Neural progenitor cell (in vitro differentiated cells): ENCODE data around the gene RPSA. TPM values are rescaled to one million over a fixed set of nuclear protein-coding genes. Genes with fewer than 3 reads are reported as not detected.

ENCODE experiments used
- DNase-seq: peaks from one replicate; pipeline ENCODE4 v3.0.0-alpha.2; 2016; ENCODE audit warnings: low spot score
- H2AFZ ChIP-seq: fragments of 200-600 bp; sonication (generic); replicated peaks from 2 replicates; pipeline ENCODE4 v1.6.1; 2016; ENCODE audit warnings: antibody characterized with exemption
- H3F3A ChIP-seq: fragments of 200-600 bp; sonication (generic); 2 replicates; pipeline ENCODE4 v1.6.1; 2016; ENCODE audit warnings: antibody characterized with exemption, low read depth
- H3K27ac ChIP-seq: fragments of 200-600 bp; sonication (generic); 2 replicates; pipeline ENCODE4 v1.5.1; 2016; ENCODE audit warnings: mild to moderate bottlenecking
- H3K27me3 ChIP-seq: fragments of 200-600 bp; sonication (generic); 2 replicates; pipeline ENCODE4 v1.6.1; 2016; ENCODE audit warnings: mild to moderate bottlenecking, moderate library complexity
- H3K36me3 ChIP-seq: fragments of 200-600 bp; sonication (generic); 2 replicates; pipeline ENCODE4 v1.5.1; 2016
- H3K4me1 ChIP-seq: fragments of 200-600 bp; sonication (generic); 2 replicates; pipeline ENCODE4 v1.6.1; 2016; ENCODE audit warnings: mixed run types
- H3K4me2 ChIP-seq: fragments of 200-600 bp; sonication (generic); 2 replicates; pipeline ENCODE4 v1.6.1; 2016
- H3K4me3 ChIP-seq: fragments of 200-600 bp; sonication (generic); 2 replicates; pipeline ENCODE4 v1.5.1; 2016
- H3K79me2 ChIP-seq: fragments of 200-600 bp; sonication (generic); 2 replicates; pipeline ENCODE4 v1.6.1; 2016; ENCODE audit warnings: low read depth
- H3K9ac ChIP-seq: fragments of 200-600 bp; sonication (generic); 2 replicates; pipeline ENCODE4 v1.6.1; 2016
- H3K9me3 ChIP-seq: fragments of 200-600 bp; sonication (generic); 2 replicates; pipeline ENCODE4 v1.5.1; 2016; ENCODE audit warnings: low read depth
- H4K20me1 ChIP-seq: fragments of 200-600 bp; sonication (generic); 2 replicates; pipeline ENCODE4 v1.6.1; 2016; ENCODE audit warnings: low read depth
- H3K27ac Mint-ChIP-seq: 3 replicates; pipeline ENCODE4 v1.8.0; 2021; ENCODE audit warnings: mixed read lengths
- H3K27me3 Mint-ChIP-seq: 2 replicates; pipeline ENCODE4 v1.8.0; 2022; ENCODE audit warnings: low read depth, mild to moderate bottlenecking, inconsistent platforms, moderate library complexity, mixed read lengths; ENCODE audit not compliant: insufficient read depth
- H3K36me3 Mint-ChIP-seq: 3 replicates; pipeline ENCODE4 v1.8.0; 2021; ENCODE audit warnings: mixed read lengths
- H3K4me1 Mint-ChIP-seq: 3 replicates; pipeline ENCODE4 v1.8.0; 2021; ENCODE audit warnings: mixed read lengths
- H3K4me3 Mint-ChIP-seq: 3 replicates; pipeline ENCODE4 v1.8.0; 2021; ENCODE audit warnings: mild to moderate bottlenecking, moderate library complexity, mixed read lengths
- H3K9me3 Mint-ChIP-seq: 3 replicates; pipeline ENCODE4 v1.8.0; 2020; ENCODE audit warnings: mixed read lengths
- EZH2 ChIP-seq: fragments of 200-600 bp; sonication (generic); IDR thresholded peaks from 2 replicates; pipeline ENCODE4 v1.6.1; 2017; ENCODE audit warnings: antibody characterized with exemption, mild to moderate bottlenecking, moderate library complexity
- EZH2phosphoT487 ChIP-seq: fragments of 200-600 bp; sonication (generic); IDR thresholded peaks from 2 replicates; pipeline ENCODE4 v1.6.1; 2017; ENCODE audit warnings: antibody characterized with exemption
- total RNA-seq: library from RNA; depleted of rRNA; stranded (reverse); fragments of >200 nt; gene quantifications from 2 replicates; pipeline ENCODE4 v1.2.3, GENCODE V29; 2015; ENCODE audit warnings: low replicate concordance
- TF ChIP-seq, protein P1 (sequence below): fragments of 200-600 bp; sonication (generic); IDR thresholded peaks from 2 replicates; pipeline ENCODE4 v1.5.1; 2017; ENCODE audit warnings: antibody characterized with exemption, mild to moderate bottlenecking

Gene RPSA
- 2,504 and 2,714 TPM in 2 replicates for total RNA-seq

DNA sequence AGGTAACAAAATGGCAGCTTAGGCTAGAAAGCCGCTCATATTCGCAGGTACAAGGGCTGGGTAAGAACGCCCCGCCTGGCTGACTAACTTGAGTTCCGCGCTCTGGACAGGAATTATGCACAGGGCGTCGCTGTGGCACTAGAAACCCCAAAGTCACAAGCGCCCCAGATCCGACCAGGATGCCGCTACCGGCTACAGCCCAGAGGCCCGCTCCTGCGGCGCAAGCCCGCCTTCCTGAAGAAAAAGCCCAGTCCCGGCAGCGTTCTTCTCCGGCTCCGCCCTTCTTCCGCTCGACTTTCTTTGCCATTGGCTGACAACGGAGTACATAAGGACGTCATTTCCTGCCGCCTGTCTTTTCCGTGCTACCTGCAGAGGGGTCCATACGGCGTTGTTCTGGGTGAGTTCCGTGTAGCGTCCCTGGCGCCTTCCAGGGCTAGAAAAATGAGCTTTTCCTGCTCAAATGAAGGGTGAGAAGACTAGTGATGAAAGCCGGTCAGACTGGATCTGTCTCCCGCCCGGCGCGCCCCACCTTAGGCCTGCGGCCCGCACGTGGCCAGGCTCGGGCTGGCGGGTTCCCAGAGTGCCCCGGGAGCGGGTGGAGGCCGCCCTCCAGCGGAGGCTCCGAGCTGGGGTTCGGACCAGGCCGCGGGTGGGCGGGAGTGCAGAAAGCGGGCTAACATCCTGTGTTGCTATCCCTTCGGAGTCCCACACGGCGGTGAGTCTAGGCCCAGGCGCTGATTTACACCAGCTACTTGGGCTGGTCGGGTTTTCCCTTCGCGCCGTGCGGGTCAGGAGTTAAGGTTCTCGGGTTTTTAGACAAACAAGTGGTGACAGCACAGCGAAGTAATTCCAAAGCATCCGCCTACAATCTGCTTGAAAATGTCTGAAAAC lies at the start of gene RPSA:
Gene RPSA, plus strand, starts transcription at position 353 of the 891 bp plus-strand sequence. CDS start 934 bp downstream, outside the sequence.
- peak; percentile 97 for DNase-seq
- H3K4me1 Mint-ChIP-seq = peaks cover 14% of the 10 kb centered on the region
- Histone ChIP-seq H3K27me3 (no peaks in the 10 kb centered on the region), H3K9ac (peak within 1 kb of the TSS; percentile 78), H3F3A (peaks cover 48% of the 10 kb centered on the region), H2AFZ (peak within 1 kb of the TSS; percentile 71), H3K4me1 (peaks cover 15% of the 10 kb centered on the region), H3K4me2 (peak within 1 kb of the TSS; percentile 89), H3K79me2 (peaks cover 40% of the 10 kb centered on the region), H4K20me1 (peaks cover 42% of the 10 kb centered on the region), H3K4me3 (peak within 1 kb of the TSS; percentile 74), H3K9me3 (no peaks in the 10 kb centered on the region), H3K27ac (peak within 1 kb of the TSS; percentile 71), H3K36me3 (peaks cover 18% of the 10 kb centered on the region)
- peaks cover 5% of the 10 kb centered on the region for H3K27me3 Mint-ChIP-seq
- H3K27ac Mint-ChIP-seq = peak within 1 kb of the TSS; percentile 96
- TF ChIP-seq, protein P1, sequence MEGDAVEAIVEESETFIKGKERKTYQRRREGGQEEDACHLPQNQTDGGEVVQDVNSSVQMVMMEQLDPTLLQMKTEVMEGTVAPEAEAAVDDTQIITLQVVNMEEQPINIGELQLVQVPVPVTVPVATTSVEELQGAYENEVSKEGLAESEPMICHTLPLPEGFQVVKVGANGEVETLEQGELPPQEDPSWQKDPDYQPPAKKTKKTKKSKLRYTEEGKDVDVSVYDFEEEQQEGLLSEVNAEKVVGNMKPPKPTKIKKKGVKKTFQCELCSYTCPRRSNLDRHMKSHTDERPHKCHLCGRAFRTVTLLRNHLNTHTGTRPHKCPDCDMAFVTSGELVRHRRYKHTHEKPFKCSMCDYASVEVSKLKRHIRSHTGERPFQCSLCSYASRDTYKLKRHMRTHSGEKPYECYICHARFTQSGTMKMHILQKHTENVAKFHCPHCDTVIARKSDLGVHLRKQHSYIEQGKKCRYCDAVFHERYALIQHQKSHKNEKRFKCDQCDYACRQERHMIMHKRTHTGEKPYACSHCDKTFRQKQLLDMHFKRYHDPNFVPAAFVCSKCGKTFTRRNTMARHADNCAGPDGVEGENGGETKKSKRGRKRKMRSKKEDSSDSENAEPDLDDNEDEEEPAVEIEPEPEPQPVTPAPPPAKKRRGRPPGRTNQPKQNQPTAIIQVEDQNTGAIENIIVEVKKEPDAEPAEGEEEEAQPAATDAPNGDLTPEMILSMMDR = peak; percentile 42
- TF ChIP-seq EZH2 = peak; percentile 29
- TF ChIP-seq EZH2phosphoT487 = no peak
- H3K9me3 Mint-ChIP-seq = no peaks in the 10 kb centered on the region
- H3K4me3 Mint-ChIP-seq = peak within 1 kb of the TSS; percentile 96
- H3K36me3 Mint-ChIP-seq = peaks cover 13% of the 10 kb centered on the region

DNA sequence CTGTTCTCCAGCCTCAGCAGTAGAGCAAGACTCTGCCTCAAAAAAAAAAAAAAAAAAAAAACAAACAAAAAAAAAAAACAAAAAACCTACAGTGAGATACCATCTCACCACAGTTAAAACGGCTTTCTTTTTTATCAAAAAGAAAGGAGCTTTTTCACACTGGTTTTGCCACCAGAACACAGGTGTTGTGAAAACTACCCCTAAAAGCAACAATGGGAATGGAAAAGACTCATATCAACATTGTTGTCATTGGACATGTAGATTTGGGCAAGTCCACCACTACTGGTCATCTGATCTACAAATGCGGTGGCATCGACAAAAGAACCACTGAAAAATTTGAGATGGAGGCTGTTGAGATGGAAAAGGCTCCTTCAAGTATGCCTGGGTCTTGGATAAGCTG lies 48.2 kb upstream of the RPSA start:
- Histone ChIP-seq H4K20me1 (no peaks in the 10 kb centered on the region), H2AFZ (no peak overlapping the region), H3K4me2 (no peak overlapping the region), H3K79me2 (no peaks in the 10 kb centered on the region), H3K27ac (no peak overlapping the region), H3K36me3 (no peaks in the 10 kb centered on the region), H3K4me3 (no peak overlapping the region), H3K27me3 (no peaks in the 10 kb centered on the region), H3K4me1 (no peaks in the 10 kb centered on the region), H3K9me3 (no peaks in the 10 kb centered on the region), H3F3A (no peaks in the 10 kb centered on the region), H3K9ac (no peak overlapping the region)
- TF ChIP-seq, protein P1 = no peak
- no peak for TF ChIP-seq EZH2phosphoT487
- TF ChIP-seq EZH2 = no peak
- H3K4me1 Mint-ChIP-seq = no peaks in the 10 kb centered on the region
- DNase-seq = no peak
- H3K27me3 Mint-ChIP-seq = no peaks in the 10 kb centered on the region
- H3K27ac Mint-ChIP-seq = no peak overlapping the region
- H3K9me3 Mint-ChIP-seq = no peaks in the 10 kb centered on the region
- no peak overlapping the region for H3K4me3 Mint-ChIP-seq
- H3K36me3 Mint-ChIP-seq = no peaks in the 10 kb centered on the region

DNA sequence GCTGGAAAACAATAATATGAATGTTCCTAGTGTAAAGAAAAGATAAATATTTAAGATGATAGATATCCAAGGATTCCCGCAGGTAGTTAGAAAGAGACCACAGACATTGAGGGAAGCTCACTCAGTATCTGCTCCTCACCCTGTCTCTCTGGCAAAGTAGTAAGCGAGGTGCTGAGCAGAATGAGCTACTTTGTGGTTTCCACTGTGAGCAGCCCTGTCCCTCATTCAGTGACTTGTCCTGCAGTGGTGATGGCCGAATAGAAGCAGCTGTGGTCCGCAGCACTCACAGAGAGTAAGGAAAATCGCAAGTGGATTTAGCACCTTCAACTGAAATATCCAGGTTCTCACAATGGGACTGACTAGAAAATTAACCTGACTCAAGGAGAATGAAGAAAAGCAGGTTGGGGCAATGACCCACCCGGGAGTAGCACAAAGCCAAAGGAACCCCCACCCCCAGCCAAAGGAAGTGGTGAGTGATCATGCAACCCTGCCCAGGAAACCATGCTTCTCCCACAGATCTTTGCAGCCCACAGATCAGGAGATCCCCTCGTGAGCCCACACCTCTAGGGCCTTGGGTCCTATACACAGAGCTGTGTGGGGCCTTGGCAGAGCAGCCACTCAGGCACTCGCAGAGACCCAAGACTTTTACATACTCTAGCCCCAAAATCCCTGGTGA lies 45.1 kb upstream of the RPSA start:
- no peak overlapping the region for H3K27ac ChIP-seq
- no peaks in the 10 kb centered on the region for H3K36me3 ChIP-seq
- no peaks in the 10 kb centered on the region for H3K9me3 ChIP-seq
- DNase-seq = no peak
- no peaks in the 10 kb centered on the region for H3F3A ChIP-seq
- Mint-ChIP-seq H3K27me3 (no peaks in the 10 kb centered on the region), H3K36me3 (no peaks in the 10 kb centered on the region), H3K4me1 (no peaks in the 10 kb centered on the region), H3K27ac (no peak overlapping the region), H3K4me3 (no peak overlapping the region), H3K9me3 (no peaks in the 10 kb centered on the region)
- H4K20me1 ChIP-seq = no peaks in the 10 kb centered on the region
- no peaks in the 10 kb centered on the region for H3K27me3 ChIP-seq
- no peak overlapping the region for H3K4me3 ChIP-seq
- no peak overlapping the region for H3K4me2 ChIP-seq
- H3K4me1 ChIP-seq = no peaks in the 10 kb centered on the region
- no peak overlapping the region for H3K9ac ChIP-seq
- H2AFZ ChIP-seq = no peak overlapping the region
- TF ChIP-seq EZH2 (no peak), EZH2phosphoT487 (no peak)
- TF ChIP-seq, protein P1 = no peak
- no peaks in the 10 kb centered on the region for H3K79me2 ChIP-seq
